H4 (cell line): ENCODE measurements around the gene OGN. TPM values are rescaled to one million over a fixed set of nuclear protein-coding genes. Genes with fewer than 3 reads are reported as not detected.

Experiments used
- DNase-seq: peaks from one replicate; pipeline ENCODE4 v3.0.0-alpha.2; 2015; ENCODE audit warnings: low spot score
- total RNA-seq: library from RNA; depleted of rRNA; stranded (reverse); fragments of >200 nt; shearing (Covaris generic); gene quantifications from 2 replicates; pipeline ENCODE4 v1.2.3, GENCODE V29; 2014

Gene OGN
- total RNA-seq, 1 experiment from 2014 or later: not detected

DNA sequence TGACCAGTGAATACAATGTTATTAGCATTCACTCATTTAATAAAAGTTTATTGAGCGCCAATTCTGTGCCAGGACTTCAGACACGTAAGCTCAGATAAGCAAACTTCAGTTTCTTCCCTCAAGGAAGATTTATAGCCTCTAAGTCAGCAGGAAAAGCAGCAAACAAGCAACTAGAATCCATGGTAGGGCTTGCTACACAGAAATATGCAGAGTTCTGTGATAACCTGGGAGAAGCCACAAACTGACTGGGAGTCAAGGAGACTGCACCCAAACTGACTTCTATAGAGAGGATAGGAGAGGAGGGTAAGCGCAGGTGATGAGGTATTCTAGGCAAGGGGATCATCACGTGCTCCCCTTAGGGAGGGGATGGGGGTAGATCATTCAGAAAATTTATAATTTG, 1.4 kb upstream of the OGN start:
- DNase-seq: no peak

DNA sequence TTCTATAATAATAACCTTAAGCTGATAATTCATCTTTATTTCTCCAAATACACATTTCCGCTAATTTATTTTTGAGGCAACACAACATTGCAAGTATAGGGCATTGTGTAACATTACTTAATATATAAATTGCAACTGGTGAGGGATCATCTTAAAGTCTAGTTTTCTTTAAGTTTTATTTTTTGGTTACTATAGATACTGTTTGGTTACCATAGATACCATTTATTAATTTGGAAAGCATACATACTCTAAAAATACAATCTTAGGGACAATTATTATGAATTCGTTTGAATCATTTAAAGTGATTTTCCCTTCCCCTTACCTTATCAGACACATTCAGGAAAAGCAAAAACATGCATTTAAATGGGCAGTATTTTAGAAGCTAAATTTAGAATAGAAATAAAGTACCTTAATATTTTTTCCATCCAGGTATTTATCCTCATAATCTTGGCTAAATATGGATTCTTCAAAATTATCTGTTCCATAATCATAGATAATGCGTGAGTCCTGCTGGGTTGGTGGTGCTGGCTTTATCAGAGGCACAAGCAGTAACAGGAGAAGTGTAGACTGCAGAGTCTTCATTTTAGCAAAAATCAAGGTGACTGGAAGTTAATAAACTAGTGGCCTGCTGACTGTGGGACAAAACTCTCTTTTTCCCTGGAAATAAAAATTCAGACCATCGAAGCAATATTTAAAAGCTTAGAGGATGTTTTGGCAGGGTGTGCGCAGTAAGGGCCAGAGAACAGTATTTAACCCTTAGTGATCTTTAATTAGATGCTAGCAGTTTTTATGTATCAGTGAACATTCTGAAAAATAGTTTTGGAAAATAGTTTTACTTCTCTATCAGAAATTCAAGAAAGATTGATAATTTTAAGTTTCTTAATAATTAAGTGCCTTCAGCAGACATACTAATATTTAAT, 1.3 kb downstream of the OGN start:
- DNase-seq: no peak

DNA sequence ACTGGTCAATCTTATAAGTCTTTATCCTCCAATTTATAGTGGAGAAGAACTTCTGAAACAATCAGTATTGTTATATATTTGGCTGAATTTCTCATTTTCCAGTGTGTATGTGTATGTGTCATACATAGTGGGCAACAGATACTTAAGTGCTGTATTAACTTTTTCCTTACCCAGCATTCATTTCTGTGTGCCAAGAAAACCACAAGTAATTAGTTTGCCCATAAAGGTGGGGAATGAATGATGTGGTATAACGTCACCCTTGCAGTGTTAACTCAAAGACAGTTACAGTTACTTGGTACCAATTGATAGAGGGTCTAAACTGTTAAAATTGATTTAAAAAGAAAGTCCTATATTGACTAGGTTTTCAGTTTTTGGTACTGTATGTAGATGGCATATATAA, 2.0 kb downstream of the OGN start:
- DNase-seq: peak; percentile 16

DNA sequence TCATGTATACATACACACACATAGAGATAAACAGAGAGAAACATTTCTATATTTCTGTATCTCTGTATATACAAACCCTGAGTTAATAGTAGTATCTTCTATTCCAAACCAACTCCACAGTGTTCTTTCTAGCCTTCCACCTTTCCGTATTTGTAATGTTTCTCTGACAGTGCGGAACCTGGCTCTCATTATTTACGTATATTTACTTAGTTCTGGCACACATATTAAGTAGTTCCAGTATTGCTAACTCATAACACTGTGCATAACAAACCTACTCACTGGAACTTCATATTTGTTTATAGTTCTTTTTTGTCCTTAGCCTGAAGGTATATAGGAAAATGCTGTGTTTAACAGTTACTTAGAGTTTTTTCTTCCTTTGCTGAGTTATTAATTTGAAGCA, 6.5 kb downstream of the OGN start:
- no peak for DNase-seq

DNA sequence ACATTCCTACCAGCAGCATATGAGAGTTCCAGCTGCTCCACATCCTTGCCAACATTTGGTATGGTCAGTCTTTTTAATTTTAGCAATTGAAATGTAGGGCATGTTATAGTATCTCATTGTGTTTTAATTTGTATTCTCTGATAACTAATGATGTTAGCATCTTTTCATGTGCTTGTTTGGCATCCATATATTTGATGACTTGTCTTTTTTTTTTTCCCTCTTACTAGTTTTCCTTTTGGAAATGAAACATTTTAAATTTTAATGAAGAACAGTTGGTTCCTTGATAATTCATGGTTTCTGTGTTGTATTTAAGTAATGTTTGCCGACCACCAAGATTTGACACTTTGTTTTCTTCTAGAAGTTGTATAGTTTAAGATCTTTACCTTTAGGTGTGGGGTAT, 8.8 kb downstream of the OGN start:
- no peak for DNase-seq

DNA sequence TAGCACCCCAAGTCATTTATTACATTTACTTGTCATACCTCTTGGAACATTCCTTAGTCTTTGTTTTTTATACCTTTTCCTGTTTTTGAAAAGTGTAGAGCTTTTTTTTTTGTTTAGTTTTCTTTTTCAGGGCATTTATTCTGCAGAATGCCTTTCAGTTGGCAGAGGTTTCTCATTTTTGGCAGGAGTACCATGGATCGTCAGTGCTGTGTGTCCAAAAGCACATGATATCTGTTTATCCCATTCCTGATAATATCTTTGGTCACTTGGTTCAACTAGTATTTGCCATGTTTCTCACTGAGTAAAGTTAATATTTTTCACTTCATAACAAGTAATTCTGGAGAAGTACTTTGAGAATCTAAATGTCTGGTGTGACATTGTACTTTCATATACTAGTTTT, 10.7 kb downstream of the OGN start:
- DNase-seq: no peak

DNA sequence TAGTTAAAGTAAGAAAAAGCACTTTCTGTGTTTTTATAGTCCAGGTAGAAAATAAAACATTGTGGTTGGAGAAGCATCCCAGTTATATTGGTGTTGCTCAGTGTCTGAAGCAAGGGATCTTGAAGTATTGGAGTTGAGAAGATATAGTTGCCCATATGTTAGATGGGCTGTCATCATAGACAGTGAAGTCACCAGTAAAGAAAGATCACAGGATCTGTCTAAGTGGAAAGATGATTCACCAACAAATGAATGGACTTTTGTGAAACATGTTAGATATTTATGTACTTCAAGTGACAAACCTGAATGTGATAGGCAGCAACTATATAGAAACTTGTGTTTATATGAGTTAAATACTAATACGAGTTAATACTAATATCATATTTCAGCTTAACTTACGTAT, 11.7 kb downstream of the OGN start:
- no peak for DNase-seq

DNA sequence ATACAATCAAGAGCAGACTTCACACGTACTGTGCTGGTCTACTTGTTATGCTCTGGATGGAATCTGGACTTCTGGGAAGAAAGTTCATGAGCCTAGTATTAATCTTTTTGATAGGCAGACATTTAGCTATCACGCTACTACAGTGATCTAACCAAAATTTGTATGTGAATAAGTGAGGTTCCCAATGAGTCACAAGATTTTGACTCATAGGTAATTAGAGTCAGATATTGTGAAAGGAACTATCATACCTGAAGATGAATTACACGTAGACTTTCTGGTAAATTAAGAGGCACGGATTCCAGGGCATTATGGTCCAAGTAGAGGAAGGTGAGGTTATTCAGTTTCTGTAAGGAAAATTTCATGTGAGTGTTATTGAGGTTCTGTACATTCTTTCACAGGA, 18.4 kb downstream of the OGN start:
- no peak for DNase-seq

DNA sequence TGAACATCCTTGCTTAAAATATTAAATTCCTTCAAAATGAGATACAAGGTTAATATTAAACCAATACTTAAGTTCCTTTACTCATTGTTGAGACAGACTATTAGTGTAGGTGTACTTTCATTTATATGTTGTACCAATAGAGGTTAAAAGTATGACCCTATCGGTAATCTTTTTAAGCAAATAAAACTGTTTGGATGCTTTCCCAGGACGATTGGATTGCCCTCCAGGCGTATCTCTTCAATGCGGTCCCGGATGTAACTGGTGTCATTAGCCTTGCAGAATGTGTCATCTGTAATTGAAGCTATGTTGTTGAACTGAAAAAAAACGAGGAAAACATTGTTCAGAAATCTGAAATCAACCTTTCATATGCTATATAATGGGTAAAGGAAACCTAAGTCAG, 18.9 kb downstream of the OGN start:
- DNase-seq: no peak

DNA sequence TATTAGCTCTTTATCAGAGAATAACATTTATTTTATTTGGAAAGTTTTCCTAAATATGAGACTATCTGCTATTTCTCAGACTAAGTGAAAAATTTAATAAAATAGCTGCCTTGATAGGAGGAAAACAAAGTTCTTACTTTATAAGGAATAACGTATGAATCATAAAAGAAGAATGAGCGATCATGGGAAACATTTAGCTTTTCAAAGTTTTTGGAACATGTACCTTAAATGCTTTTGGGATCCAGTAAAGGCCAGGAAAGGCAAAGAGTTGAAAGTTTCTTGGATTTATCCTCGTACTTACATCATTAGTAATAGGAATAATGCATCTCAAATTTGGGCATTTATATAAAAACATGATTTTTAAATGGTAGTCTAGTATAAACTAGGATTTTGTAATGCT, 19.4 kb downstream of the OGN start:
- DNase-seq: no peak

DNA sequence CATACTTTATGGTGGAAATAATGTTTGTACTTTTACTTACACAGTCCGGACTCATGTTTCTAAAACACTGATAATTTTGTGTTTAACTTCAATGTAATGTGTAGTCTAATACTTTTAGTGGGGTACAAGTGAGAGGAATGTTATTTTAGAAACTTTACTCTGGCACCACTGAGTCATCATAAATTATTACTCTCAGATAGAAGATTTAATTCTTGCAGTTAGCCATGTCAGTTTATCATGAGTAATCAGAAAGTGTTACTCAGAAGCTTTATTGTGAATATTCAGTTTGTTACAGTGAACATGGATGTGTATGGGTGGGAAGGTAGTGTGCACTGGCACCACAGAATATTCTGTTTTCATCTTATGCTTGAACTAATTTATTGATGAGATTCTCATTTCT, 20.0 kb downstream of the OGN start:
- no peak for DNase-seq

DNA sequence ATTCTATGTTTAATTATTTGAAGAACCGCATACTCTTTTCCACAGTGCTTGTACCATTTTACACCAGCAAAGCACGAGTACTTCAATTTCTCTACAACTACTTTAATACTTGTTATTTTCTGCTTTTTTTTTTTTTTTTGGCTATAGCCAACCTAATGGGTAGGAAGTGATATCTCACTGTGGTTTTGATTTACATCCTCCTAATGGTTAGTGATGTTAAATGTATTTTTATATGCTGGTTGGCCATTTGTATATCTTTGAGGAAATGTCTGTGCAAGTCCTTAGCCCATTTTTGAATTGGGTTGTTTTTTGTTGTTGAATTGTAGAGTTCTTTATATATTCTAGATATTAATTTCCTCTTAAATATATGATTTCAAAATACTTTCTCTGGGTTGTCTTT, 22.6 kb downstream of the OGN start:
- DNase-seq: no peak

DNA sequence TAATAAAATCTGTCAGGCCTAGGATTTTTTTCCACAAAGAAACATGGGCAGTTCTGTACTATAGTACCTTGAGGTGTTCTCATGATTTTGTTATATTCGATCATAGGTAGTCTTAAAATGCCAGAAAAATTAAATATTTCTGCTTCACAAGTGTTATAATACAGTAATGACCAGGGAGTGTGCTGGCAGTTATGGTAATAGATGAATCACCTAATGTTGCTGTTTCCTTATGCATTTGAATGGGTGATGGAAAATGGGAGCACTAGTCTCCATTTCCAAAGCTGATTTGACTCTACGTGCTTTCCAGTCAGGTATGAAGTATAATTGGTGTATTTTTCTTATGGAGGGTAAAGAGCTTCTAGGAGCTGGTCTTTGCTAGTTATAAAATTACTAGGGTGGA, 23.8 kb downstream of the OGN start:
- DNase-seq: no peak

DNA sequence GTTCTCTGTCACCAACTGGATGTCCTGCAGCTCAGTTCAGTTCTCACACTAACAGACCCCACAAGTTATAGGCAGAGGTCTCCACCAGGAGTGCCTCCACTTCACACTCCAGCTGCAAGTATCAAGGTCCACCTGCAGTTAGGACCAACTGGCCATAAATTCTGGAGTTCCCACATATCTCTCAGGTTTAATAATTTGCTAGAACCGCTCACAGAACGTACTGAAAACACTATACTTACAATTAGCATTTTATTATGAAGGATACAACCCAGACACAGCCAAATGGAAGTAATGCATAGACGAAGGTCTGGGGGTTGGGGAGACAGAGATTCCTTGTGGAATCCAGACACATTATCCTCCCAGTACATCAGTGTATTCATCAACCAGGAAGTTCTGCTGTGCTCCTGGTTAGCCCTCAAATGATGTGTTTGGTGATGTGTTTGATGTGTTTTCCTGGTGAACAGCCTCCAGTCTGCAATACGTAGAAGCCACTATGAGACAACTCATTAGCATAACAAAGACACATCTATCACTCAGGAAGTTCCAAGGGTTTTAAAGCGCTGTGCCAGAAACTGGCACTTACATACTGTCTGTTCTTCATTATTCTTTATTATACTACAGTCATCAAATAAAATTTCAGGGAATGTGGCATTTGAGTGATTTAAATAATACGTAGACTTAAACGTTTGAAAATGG, 25.4 kb downstream of the OGN start:
- no peak for DNase-seq

DNA sequence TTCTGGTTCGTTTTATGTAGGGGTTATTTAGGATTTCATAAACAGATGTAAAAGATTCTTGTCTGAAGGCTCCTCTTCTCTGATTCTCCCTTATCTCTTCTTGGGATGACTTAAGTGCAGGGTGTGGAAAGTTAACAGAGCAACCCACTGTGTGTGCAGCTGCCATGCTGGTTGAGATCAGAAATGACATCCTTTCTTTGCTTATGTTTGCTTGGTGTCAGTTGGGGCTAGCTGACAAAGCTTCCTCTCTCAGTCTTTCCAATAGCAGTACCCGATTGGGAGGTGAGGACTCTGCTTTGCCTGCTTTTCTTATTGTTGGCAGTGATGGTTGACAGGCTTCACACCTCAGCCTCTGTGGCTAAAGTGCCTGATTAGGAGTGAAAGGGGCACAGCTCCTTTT, 26.5 kb downstream of the OGN start:
- DNase-seq: no peak

DNA sequence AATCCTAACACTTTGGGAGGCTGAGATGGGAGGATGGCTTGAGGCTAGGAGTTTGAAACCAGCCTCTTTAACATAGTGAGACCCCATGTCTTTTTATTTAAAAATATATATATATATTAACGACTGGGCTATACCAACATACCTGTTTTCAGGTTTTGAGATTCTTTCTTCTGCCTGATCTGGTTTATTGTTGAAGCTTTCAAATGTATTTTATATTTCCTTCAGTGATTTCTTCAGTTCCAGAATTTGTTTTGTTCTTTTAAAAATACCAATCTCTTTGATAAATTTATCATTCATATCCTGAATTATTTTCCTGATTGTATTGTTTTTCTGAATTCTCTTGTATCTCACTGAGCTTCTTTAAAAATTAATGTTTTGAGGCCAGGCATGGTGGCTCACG, 31.2 kb downstream of the OGN start:
- DNase-seq: no peak

DNA sequence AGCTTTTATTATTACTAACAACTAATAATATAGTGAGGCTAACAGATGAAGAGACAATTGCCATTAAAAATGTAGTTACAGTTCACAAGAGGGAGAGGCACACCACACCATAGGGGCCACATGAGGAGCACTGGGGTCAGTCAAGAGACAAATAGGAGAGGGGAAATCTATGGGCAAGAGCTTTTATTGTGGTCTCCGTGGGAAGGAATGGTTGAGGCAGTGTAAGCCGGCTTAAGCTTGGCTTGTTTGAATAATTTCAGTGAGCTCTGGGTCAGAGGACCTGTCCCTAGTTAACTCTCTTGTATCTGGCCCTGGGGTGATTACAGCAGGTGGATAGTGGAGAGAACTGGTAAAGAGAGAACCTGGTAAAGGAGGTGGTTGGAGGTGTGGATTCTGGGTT, 35.3 kb downstream of the OGN start:
- no peak for DNase-seq

DNA sequence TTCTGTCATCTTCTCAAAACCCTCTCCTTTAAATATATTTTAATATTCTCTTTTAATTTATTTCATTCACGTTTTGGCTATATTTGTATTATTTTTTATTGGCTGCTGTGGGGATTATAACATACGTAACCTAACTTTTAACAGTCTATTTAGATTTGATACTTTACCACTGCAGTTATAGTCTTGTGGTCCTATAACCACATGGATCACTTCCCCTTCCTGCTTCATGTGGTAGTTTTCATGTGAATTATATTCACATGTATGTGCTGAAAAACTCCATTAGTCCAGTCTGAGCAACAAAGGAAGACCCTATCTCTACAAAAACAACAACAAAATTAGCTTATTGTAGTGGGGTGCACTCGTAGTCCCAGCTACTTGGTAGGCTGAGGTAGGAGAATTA, 44.3 kb downstream of the OGN start:
- no peak for DNase-seq

DNA sequence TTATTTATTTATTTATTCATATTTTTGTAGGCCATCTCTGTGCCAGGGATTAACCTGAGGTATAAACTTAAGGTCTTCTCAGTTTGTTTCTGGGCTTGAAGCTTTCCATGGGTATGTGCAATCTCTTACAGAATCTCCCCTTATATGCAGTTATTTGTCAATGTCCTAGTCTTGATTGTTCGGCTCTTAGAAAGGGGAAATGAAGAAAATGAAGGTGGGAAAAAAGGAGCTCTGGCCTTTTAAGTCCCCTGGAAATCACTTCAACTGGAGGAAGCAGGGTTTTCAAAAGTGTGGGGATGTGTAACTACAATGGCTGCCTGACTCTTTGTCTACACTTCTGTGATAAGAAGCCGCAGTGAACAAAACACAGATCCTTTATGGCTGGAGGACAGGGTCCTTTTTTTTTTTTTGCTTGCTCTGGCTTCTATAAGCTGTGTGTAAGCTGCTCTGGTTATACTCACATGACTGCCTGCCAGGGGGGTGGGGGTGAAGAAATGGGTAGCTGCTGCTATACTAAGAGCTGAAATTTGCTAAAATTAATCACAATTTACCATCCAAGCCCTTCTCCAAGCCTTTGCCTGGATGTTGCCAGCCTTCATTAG, 44.9 kb downstream of the OGN start:
- DNase-seq: no peak

DNA sequence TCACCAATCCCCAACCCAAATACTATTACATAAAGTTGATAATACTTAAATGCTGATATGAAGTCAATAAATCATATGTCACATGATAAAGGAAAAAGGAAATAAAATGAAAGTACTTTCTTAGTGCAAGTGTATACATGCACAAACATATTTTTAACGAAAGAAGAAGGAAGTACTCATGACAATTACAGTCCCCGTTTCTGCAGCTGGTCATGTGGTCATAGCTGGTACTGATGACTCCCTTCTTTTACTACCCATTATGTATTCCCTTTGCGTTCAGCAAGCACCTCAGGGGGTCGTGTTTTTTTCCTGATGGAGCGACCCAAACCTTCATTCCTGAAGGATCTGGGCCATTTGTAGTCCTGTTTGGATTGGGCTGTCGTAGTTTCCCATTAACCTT, 51.3 kb downstream of the OGN start:
- DNase-seq: no peak

DNA sequence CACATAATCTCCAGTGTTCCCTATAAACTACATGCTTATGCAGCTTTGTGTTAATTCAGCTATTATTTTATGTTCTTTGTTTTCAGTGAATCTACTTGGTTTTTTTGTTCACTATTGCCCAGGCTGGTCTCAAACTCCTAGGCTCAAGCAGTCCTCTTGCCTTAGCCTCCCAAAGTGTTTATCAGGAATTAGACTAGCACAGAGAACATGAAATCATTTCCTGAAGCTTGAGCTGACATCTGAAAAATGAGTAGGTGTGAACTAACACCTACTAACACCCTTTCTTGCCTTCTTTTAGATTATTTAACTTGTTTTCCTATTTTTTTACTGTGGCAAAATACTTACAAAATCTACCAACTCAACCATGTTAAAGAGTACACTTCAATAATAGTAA, 53.6 kb downstream of the OGN start:
- DNase-seq: no peak

DNA sequence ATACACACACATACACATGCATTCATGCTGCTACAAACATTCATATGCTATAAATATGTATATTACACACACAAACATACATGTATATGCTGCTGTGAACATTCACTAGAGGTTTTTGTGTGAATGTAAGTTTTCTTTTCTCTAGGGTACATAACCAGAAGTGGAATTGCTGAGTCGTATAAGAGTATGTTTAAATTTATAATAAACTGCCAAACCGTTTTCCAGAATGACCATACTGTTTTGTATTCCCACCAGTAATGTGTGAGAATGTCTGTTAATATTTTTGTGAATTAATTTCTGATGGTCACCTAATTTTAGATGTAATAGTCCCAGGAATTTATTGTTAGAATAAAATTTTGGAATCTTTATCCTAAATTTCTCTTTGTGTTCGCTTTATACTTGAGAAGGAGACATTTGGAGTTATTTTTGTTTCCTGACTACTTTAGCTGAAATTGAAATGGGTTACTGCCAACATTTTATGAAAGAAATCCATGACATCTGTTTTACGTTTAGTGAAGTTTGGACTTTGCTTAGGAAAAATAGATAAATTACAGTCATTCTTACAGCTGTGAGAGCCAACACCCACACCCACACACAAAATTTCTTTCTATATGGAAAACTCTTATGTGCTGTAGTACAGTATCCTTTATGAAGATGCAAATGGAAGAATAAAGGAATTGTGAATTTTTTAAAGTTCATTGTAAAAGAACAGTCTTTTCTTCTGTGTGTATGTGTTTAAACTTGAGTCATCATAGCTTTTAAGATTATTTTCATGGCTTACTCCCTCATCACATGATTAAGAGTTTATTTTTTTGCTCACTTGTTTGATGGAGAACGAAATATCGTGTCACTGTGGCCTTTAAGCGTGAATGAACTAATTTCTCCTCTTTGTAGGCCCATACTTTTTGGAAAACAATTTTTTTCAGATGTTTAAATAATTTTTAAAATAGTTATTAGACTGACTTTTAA, 54.3 kb downstream of the OGN start:
- DNase-seq: no peak
